ENCODE data around the gene TAPBP.
"Not testable (repeated sequence)": the region's sequence is repeated elsewhere in the genome, so short reads cannot be mapped to it uniquely, and the experiment has no call there.

TAPBP gene

GRCh38 chr6:33297956-33298772 is 15.7 kb downstream of the TAPBP start:
- DNase-seq (ENCODE audit: low read depth in 3 of 3, low spot score in 1 of 3) = no peak

GRCh38 chr6:33297406-33297955 is 16.4 kb downstream of the TAPBP start:
- DNase-seq (ENCODE audit: low read depth in 3 of 3, low spot score in 1 of 3) = no peak

- DNase-seq (ENCODE audit: low read depth in 3 of 3, low spot score in 1 of 3) = no peak
These were observed 17.0 kb downstream of the TAPBP start for GRCh38 chr6:33296797-33297405.

- no peak for DNase-seq (ENCODE audit: low read depth in 3 of 3, low spot score in 1 of 3)
These were observed 18.1 kb downstream of the TAPBP start for GRCh38 chr6:33295621-33296369.

- no peak for DNase-seq (ENCODE audit: low read depth in 3 of 3, low spot score in 1 of 3)
These were observed 19.6 kb downstream of the TAPBP start for GRCh38 chr6:33294086-33294823.

- DNase-seq (ENCODE audit: low read depth in 3 of 3, low spot score in 1 of 3) = no peak
These were observed 20.7 kb downstream of the TAPBP start for GRCh38 chr6:33292996-33293682.

GRCh38 chr6:33290459-33290858 is 23.4 kb downstream of the TAPBP start:
- DNase-seq (ENCODE audit: low read depth in 3 of 3, low spot score in 1 of 3) = no peak

- DNase-seq (ENCODE audit: low read depth in 3 of 3, low spot score in 1 of 3) = no peak
These were observed 24.0 kb downstream of the TAPBP start for GRCh38 chr6:33289784-33290315.

- peak in 2 of 3 donors; percentile 40 to 48 for DNase-seq (ENCODE audit: low read depth in 3 of 3, low spot score in 1 of 3)
These were observed 24.7 kb downstream of the TAPBP start, which contains the start of the genes PFDN6 and WDR46 for GRCh38 chr6:33288921-33289783. Gene PFDN6, plus strand, starts transcription at chr6:33289601. Its CDS starts 256 bp downstream, at chr6:33289857. Gene WDR46, minus strand, starts transcription at chr6:33289239. Its CDS starts 69 bp downstream, at chr6:33289170.

- no peak for DNase-seq (ENCODE audit: low read depth in 3 of 3, low spot score in 1 of 3)
These were observed 25.5 kb downstream of the TAPBP start for GRCh38 chr6:33288141-33288920.

GRCh38 chr6:33286946-33287914 is 26.6 kb downstream of the TAPBP start:
- DNase-seq (ENCODE audit: low read depth in 3 of 3, low spot score in 1 of 3) = no peak

GRCh38 chr6:33285214-33285613 is 28.7 kb downstream of the TAPBP start:
- DNase-seq (ENCODE audit: low read depth in 3 of 3, low spot score in 1 of 3) = not testable (repeated sequence)

GRCh38 chr6:33280539-33280938 is 33.3 kb downstream of the TAPBP start:
- DNase-seq (ENCODE audit: low read depth in 3 of 3, low spot score in 1 of 3) = no peak

GRCh38 chr6:33279971-33280511 is 33.8 kb downstream of the TAPBP start:
- no peak for DNase-seq (ENCODE audit: low read depth in 3 of 3, low spot score in 1 of 3)

GRCh38 chr6:33279257-33279695 is 34.6 kb downstream of the TAPBP start:
- DNase-seq (ENCODE audit: low read depth in 3 of 3, low spot score in 1 of 3) = no peak

GRCh38 chr6:33278810-33279209 is 35.1 kb downstream of the TAPBP start:
- DNase-seq (ENCODE audit: low read depth in 3 of 3, low spot score in 1 of 3) = no peak

GRCh38 chr6:33278392-33278741 is 35.5 kb downstream of the TAPBP start:
- DNase-seq (ENCODE audit: low read depth in 3 of 3, low spot score in 1 of 3) = no peak

All from stimulated activated CD4-positive, alpha-beta T cell treated with anti-CD3 and anti-CD28 coated beads, TNF-alpha, amount 100 ng/mL, for 1 hour (primary cell).